HepG2 (cell line): ENCODE data around the gene RABEPK. TPM values are rescaled to one million over a fixed set of nuclear protein-coding genes. Genes with fewer than 3 reads are reported as not detected.
A peak's percentile ranks its signal among the peaks of the same experiment; 100 is the strongest.

Source experiments
- ATAC-seq: fragments of 200-7000 bp; cut with Tn5 transposase; 3 replicates; pipeline ENCODE4 v1.9.1; 2020; ENCODE audit warnings: mild to moderate bottlenecking, moderate library complexity
- Bru-seq: library from RNA; stranded (reverse); fragments of 400-500 nt; gene quantifications from one replicate; lab custom pipeline; 2021; lab: Mats Ljungman, UMichigan
- BruChase-seq, 2 experiments: library from RNA; stranded (reverse); fragments of 400-500 nt; gene quantifications; one replicate each; lab custom pipeline; 2021; lab: Mats Ljungman, UMichigan
- BruUV-seq: library from RNA; stranded (reverse); fragments of 400-500 nt; replicated peaks from 2 replicates; lab custom pipeline; 2021; lab: Mats Ljungman, UMichigan
- CTCF ChIA-PET: fragments of 300-600 bp; formaldehyde crosslinking; extraction: SDS; loops from one replicate; lab custom pipeline; 2021; ENCODE audit warnings: low total read pairs, inconsistent platforms, low intra/inter-chr PET ratio; lab: Yijun Ruan, JAX
- POLR2A ChIA-PET: fragments of 350-600 bp; sonication (Branson Sonifier 250); formaldehyde crosslinking; loops from one replicate; lab custom pipeline; 2020; ENCODE audit warnings: antibody characterized with exemption, inconsistent platforms; lab: Yijun Ruan, JAX
- DNase-seq: peaks from one replicate; pipeline ENCODE4 v3.0.0-alpha.2; 2015; ENCODE audit warnings: low spot score
- FAIRE-seq: peaks from 3 replicates; lab custom pipeline; 2011; peaks lifted over from hg19 to GRCh38; lab: Jason Lieb, UNC
- H2AFZ ChIP-seq: one replicate; pipeline ENCODE4 v1.6.1; 2011; ENCODE audit warnings: low read length, inconsistent platforms
- H3K27ac ChIP-seq: fragments of 300-600 bp; 3 replicates; pipeline ENCODE4 v1.8.0; 2011; ENCODE audit warnings: mixed run types, mild to moderate bottlenecking, mixed read lengths, low read length, inconsistent platforms; ENCODE audit not compliant: insufficient read depth; ENCODE audit errors: extremely low read length
- H3K27me3 ChIP-seq, 2 experiments: fragments of 200-600 bp in 1 of 2; 2 replicates in 1 of 2; 3 replicates in 1 of 2; pipeline versions ENCODE4 v1.6.0 to v1.8.0; 2011; ENCODE audit warnings: low read length in 2 of 2, mild to moderate bottlenecking in 2 of 2, moderate library complexity in 2 of 2, inconsistent platforms in 1 of 2; ENCODE audit not compliant: insufficient read depth in 2 of 2, control insufficient read depth in 1 of 2
- H3K36me3 ChIP-seq, 2 experiments: fragments of 200-600 bp in 1 of 2; replicated peaks in 1 of 2; 2 replicates in 1 of 2; 3 replicates in 1 of 2; pipeline versions ENCODE4 v1.5.1 to v1.8.0; 2011; ENCODE audit warnings: low read length in 2 of 2, inconsistent platforms in 1 of 2; ENCODE audit not compliant: insufficient read depth in 2 of 2, control insufficient read depth in 1 of 2
- H3K4me1 ChIP-seq: 2 replicates; pipeline ENCODE4 v1.5.1; 2012; ENCODE audit warnings: low read length, inconsistent platforms; ENCODE audit not compliant: insufficient read depth
- H3K4me2 ChIP-seq: 2 replicates; pipeline ENCODE4 v1.6.0; 2011; ENCODE audit warnings: low read depth, low read length, inconsistent platforms
- H3K4me3 ChIP-seq, 3 experiments: fragments of 200-600 bp in 1 of 3; sonication (generic), shearing (Covaris generic) in 1 of 3; replicated peaks in 1 of 3; 2 replicates each; pipeline ENCODE4 v1.5.1; 2011 to 2016; ENCODE audit warnings: low read length in 3 of 3, inconsistent platforms in 2 of 3, low read depth in 2 of 3, mild to moderate bottlenecking in 2 of 3, control low read depth in 1 of 3, mixed read lengths in 1 of 3; ENCODE audit not compliant: insufficient read depth in 1 of 3
- H3K79me2 ChIP-seq: one replicate; pipeline ENCODE4 v1.6.1; 2011; ENCODE audit warnings: low read length, inconsistent platforms; ENCODE audit not compliant: insufficient read depth
- H3K9ac ChIP-seq: 2 replicates; pipeline ENCODE4 v1.6.0; 2011; ENCODE audit warnings: mild to moderate bottlenecking, low read depth, low read length, inconsistent platforms; ENCODE audit not compliant: insufficient read depth
- H3K9me3 ChIP-seq: 2 replicates; pipeline ENCODE4 v1.5.1; 2012; ENCODE audit warnings: mild to moderate bottlenecking, low read length
- H4K20me1 ChIP-seq: 2 replicates; pipeline ENCODE4 v1.6.0; 2011; ENCODE audit warnings: inconsistent platforms, mild to moderate bottlenecking, low read length, moderate library complexity; ENCODE audit not compliant: insufficient read depth
- ARID4A ChIP-seq: sonication (generic); formaldehyde crosslinking; IDR thresholded peaks from 2 replicates; pipeline ENCODE4 v1.5.0; 2020; ENCODE audit warnings: mild to moderate bottlenecking, missing genetic modification reagents, borderline replicate concordance
- ETV5 ChIP-seq: IDR thresholded peaks from 2 replicates; pipeline ENCODE4 v1.6.1; 2018; ENCODE audit warnings: missing biosample characterization, missing genetic modification reagents, inconsistent platforms, borderline replicate concordance
- FOXP1 ChIP-seq, 2 experiments: fragments of 450-650 bp in 1 of 2; IDR thresholded peaks; 2 replicates each; pipeline ENCODE4 v1.6.1; 2017 to 2018; ENCODE audit warnings: antibody characterized with exemption in 1 of 2
- TEF ChIP-seq: sonication (generic); formaldehyde crosslinking; IDR thresholded peaks from 2 replicates; pipeline ENCODE4 v1.5.0; 2020; ENCODE audit warnings: missing genetic modification reagents
- ZFAT ChIP-seq: sonication (generic); formaldehyde crosslinking; conservative IDR thresholded peaks from 2 replicates; pipeline ENCODE4 v1.8.1; 2023; ENCODE audit warnings: missing genetic modification reagents, inconsistent platforms
- ZFP91 ChIP-seq: sonication (generic); formaldehyde crosslinking; IDR thresholded peaks from 2 replicates; pipeline ENCODE4 v1.9.0; 2022; ENCODE audit warnings: missing genetic modification reagents, mild to moderate bottlenecking, borderline replicate concordance
- ZNF431 ChIP-seq: sonication (generic); formaldehyde crosslinking; IDR thresholded peaks from 2 replicates; pipeline ENCODE4 v1.9.0; 2022; ENCODE audit warnings: missing genetic modification reagents, low read depth, mild to moderate bottlenecking, borderline replicate concordance
- WGBS: methylation state at CpG from one replicate; pipeline ENCODE4 v1.1.6; 2017; ENCODE audit warnings: low lambda C conversion rate; 5-methylcytosine and 5-hydroxymethylcytosine counted together
- in situ Hi-C: cut with HindIII; loops from 2 replicates; pipeline ENCODE4 v1.10.0; 2017; ENCODE audit warnings: low pct_unique_long_range_greater_than_20kb; ENCODE audit not compliant: extremely low pct_ligation_motif_present
- intact Hi-C: fragments of 100-400 bp; cut with micrococcal nuclease; formaldehyde crosslinking; loops from one replicate; pipeline ENCODE4 v1.10.0; 2022; ENCODE audit not compliant: unreplicated experiment
- long read RNA-seq, 2 experiments: library from RNA in 1 of 2; library from polyadenylated mRNA in 1 of 2; stranded (forward) in 1 of 2; unstranded in 1 of 2; transcript quantifications; one replicate each; pipeline ENCODE4 v2.0.0, GENCODE V29; 2019 to 2022
- polyA minus RNA-seq, 3 experiments: library from RNA; depleted of rRNA, polyadenylated mRNA; stranded (reverse); fragments of >200 nt; gene quantifications; 2 replicates each; pipeline ENCODE4 v1.2.3, GENCODE V29; 2011; ENCODE audit warnings: low replicate concordance in 1 of 3
- polyA plus RNA-seq, 8 experiments: library from polyadenylated mRNA; depleted of rRNA in 3 of 8; stranded (reverse) in 7 of 8; unstranded in 1 of 8; fragments of >200 nt; fragmentation: Illumina TruSeq in 4 of 8; extraction: Trizol in 4 of 8; gene quantifications; 2 replicates each; pipeline versions ENCODE4 v1.2.1 to v1.2.3, GENCODE V29; 2011 to 2016; ENCODE audit warnings: low read depth in 4 of 8, missing spikeins in 1 of 8, mixed read lengths in 1 of 8; ENCODE audit not compliant: insufficient read depth in 1 of 8
- total RNA-seq, 5 experiments: library from RNA; depleted of rRNA; stranded (reverse); fragments of >200 nt; fragmentation: Illumina TruSeq; extraction: Trizol; gene quantifications; 2 replicates each; pipeline ENCODE4 v1.2.3, GENCODE V29; 2016; ENCODE audit warnings: low read depth in 1 of 5

The RABEPK gene
- 90.0 and 103 TPM in 2 replicates for total RNA-seq (2016; rRNA removed; fragmentation: Illumina TruSeq; extraction: Trizol)
- total RNA-seq (2016; cell fraction: cytosol; rRNA removed; fragmentation: Illumina TruSeq; extraction: Trizol; ENCODE audit: low read depth) = 53.4 and 72.5 TPM in 2 replicates
- 93.4 and 96.8 TPM in 2 replicates for total RNA-seq (2016; cell fraction: insoluble cytoplasmic fraction; rRNA removed; fragmentation: Illumina TruSeq; extraction: Trizol)
- total RNA-seq (2016; cell fraction: membrane; rRNA removed; fragmentation: Illumina TruSeq; extraction: Trizol) = 85.0 and 123 TPM in 2 replicates
- total RNA-seq (2016; cell fraction: nucleus; rRNA removed; fragmentation: Illumina TruSeq; extraction: Trizol) = 41.3 and 42.3 TPM in 2 replicates
- 61.1 and 75.5 TPM in 2 replicates for polyA plus RNA-seq (2011; rRNA removed)
- polyA plus RNA-seq (2011; cell fraction: cytosol; rRNA removed) = 64.3 and 75.5 TPM in 2 replicates
- 34.1 and 38.7 TPM in 2 replicates for polyA plus RNA-seq (2011; cell fraction: nucleus; rRNA removed)
- polyA plus RNA-seq (2012) = 49.1 and 54.5 TPM in 2 replicates
- 46.9 and 76.5 TPM in 2 replicates for polyA plus RNA-seq (2016; cell fraction: cytosol; fragmentation: Illumina TruSeq; extraction: Trizol; ENCODE audit: low read depth)
- 89.7 and 90.2 TPM in 2 replicates for polyA plus RNA-seq (2016; cell fraction: insoluble cytoplasmic fraction; fragmentation: Illumina TruSeq; extraction: Trizol; ENCODE audit: low read depth)
- polyA plus RNA-seq (2016; cell fraction: membrane; fragmentation: Illumina TruSeq; extraction: Trizol; ENCODE audit: low read depth) = 64.9 and 87.8 TPM in 2 replicates
- polyA plus RNA-seq (2016; cell fraction: nucleus; fragmentation: Illumina TruSeq; extraction: Trizol; ENCODE audit: insufficient read depth, low read depth) = 63.0 and 63.2 TPM in 2 replicates
- polyA minus RNA-seq (2011; rRNA and poly(A)+ RNA removed; ENCODE audit: low replicate concordance) = 38.7 and 63.4 TPM in 2 replicates
- 18.4 and 19.4 TPM in 2 replicates for polyA minus RNA-seq (2011; cell fraction: cytosol; rRNA and poly(A)+ RNA removed)
- 12.0 and 14.9 TPM in 2 replicates for polyA minus RNA-seq (2011; cell fraction: nucleus; rRNA and poly(A)+ RNA removed)
- percentile 74 among the genes with signal in this experiment for Bru-seq, nascent RNA
- percentile 74 among the genes with signal in this experiment for BruChase-seq, experiment 1, labeled RNA remaining after a 6-hour chase
- percentile 76 among the genes with signal in this experiment for BruChase-seq, experiment 2, labeled RNA remaining after a 2-hour chase
- long read RNA-seq, experiment 1, transcript RABEPK-204 (9 exons, 1,466 nt) = minor isoform, 20 of 144 reads
- long read RNA-seq, experiment 1, transcript RABEPK-202 (8 exons, 1,504 nt) = major isoform, 58 of 144 reads
- long read RNA-seq, experiment 1, partial matches to known transcripts = 32 of 144 reads
- long read RNA-seq, experiment 1, other reads (novel, unspliced or antisense) = 30 of 144 reads
- long read RNA-seq, experiment 2, transcript RABEPK-202 (8 exons, 1,504 nt) = major isoform, 62 of 184 reads
- long read RNA-seq, experiment 2, transcript RABEPK-204 (9 exons, 1,466 nt) = minor isoform, 15 of 184 reads
- long read RNA-seq, experiment 2, partial matches to known transcripts = 65 of 184 reads
- long read RNA-seq, experiment 2, other reads (novel, unspliced or antisense) = 41 of 184 reads

- peak within 1 kb of the TSS; percentile 78 for H3K9ac ChIP-seq
- H3K36me3 ChIP-seq = peaks cover 0 to 5% of the 10 kb centered on the region in 2 experiments; a peak in 1 of 5 replicates
- no peak within 1 kb of the TSS for H2AFZ ChIP-seq
- H3K27ac ChIP-seq = peak within 1 kb of the TSS; percentile 91
- TSS peak; percentile 83 for BruUV-seq
- peak; percentile 89 for DNase-seq
- peaks cover 51% of the 10 kb centered on the region for H3K4me1 ChIP-seq
- H3K27me3 ChIP-seq = no peaks in the 10 kb centered on the region
- in situ Hi-C loops = no loop called here
- peaks cover 10% of the 10 kb centered on the region for H3K79me2 ChIP-seq
- under 1% methylated on average over 27 of the region's 51 CpGs for WGBS
- POLR2A ChIA-PET = interaction anchor here (0.7 to 4.6 kb wide), 7 partner anchors 10 to 370 kb away, joined by 3 to 59 read pairs (median 6); partner anchors contain the start of genes HSPA5 and PPP6C
- intact Hi-C loops = loop anchor here (2.0 kb wide), 1 partner anchor 40 kb away; the partner anchor contains the start of gene HSPA5
- CTCF ChIA-PET = no interaction called here
- peak within 1 kb of the TSS; percentile 76 to 90 (median 77) for H3K4me3 ChIP-seq
- ATAC-seq = peak; percentile 93
- H4K20me1 ChIP-seq = no peaks in the 10 kb centered on the region
- peak within 1 kb of the TSS; percentile 95 for H3K4me2 ChIP-seq
- FAIRE-seq = peak; percentile 56
- no peaks in the 10 kb centered on the region for H3K9me3 ChIP-seq
- TF ChIP-seq FOXP1 (IDR thresholded peaks at IDR 0.05) = no peak
- no peak for TF ChIP-seq FOXP1 (CRISPR knock-in tag; IDR thresholded peaks at IDR 0.05)
- TF ChIP-seq ARID4A (CRISPR knock-in tag) = peak; percentile 91
- TF ChIP-seq ZNF431 (CRISPR knock-in tag) = no peak
- TF ChIP-seq TEF (CRISPR knock-in tag) = no peak; the same call in 1 of the 2 replicates
- TF ChIP-seq ZFAT (CRISPR knock-in tag) = no peak
- TF ChIP-seq ETV5 (CRISPR knock-in tag) = peak; percentile 82
- peak; percentile 80; the same call in 1 of the 2 replicates for TF ChIP-seq ZFP91
Measured at GRCh38 chr9:125200216-125201047, at the start of gene RABEPK. Gene RABEPK (plus strand): TSS chr9:125200542. CDS start chr9:125203014, 2,472 bp downstream.
